Glutamatergic neuron (in vitro differentiated cells): ENCODE data around the gene AMELY. TPM values are rescaled to one million over a fixed set of nuclear protein-coding genes. Genes with fewer than 3 reads are reported as not detected.
"Not testable (repeated sequence)": the region's sequence is repeated elsewhere in the genome, so short reads cannot be mapped to it uniquely, and the experiment has no call there.

ENCODE experiments used
- DNase-seq: peaks from one replicate; pipeline ENCODE4 v3.0.0; 2022
- H3K27ac Mint-ChIP-seq: one replicate; pipeline ENCODE4 v1.8.0; 2020; ENCODE audit warnings: mild to moderate bottlenecking, mixed read lengths, inconsistent platforms; ENCODE audit not compliant: unreplicated experiment
- H3K27me3 Mint-ChIP-seq: one replicate; pipeline ENCODE4 v1.8.0; 2020; ENCODE audit warnings: mild to moderate bottlenecking, moderate library complexity, mixed read lengths, inconsistent platforms; ENCODE audit not compliant: unreplicated experiment
- H3K36me3 Mint-ChIP-seq: one replicate; pipeline ENCODE4 v1.8.0; 2020; ENCODE audit warnings: mild to moderate bottlenecking, mixed read lengths, inconsistent platforms; ENCODE audit not compliant: unreplicated experiment
- H3K4me1 Mint-ChIP-seq: one replicate; pipeline ENCODE4 v1.8.0; 2020; ENCODE audit warnings: mild to moderate bottlenecking, low read depth, mixed read lengths, inconsistent platforms; ENCODE audit not compliant: unreplicated experiment
- H3K4me3 Mint-ChIP-seq: one replicate; pipeline ENCODE4 v1.8.0; 2020; ENCODE audit warnings: mild to moderate bottlenecking, mixed read lengths, inconsistent platforms; ENCODE audit not compliant: unreplicated experiment
- H3K9me3 Mint-ChIP-seq: one replicate; pipeline ENCODE4 v1.8.0; 2020; ENCODE audit warnings: mild to moderate bottlenecking, moderate library complexity, mixed read lengths, inconsistent platforms; ENCODE audit not compliant: unreplicated experiment
- CTCF ChIP-seq: fragments of 200-600 bp; sonication (generic); IDR thresholded peaks from one replicate; pipeline ENCODE4 v1.5.0; 2021; ENCODE audit not compliant: partially characterized antibody, unreplicated experiment
- total RNA-seq: library from RNA; stranded (reverse); fragmentation: NEBNext Ultra II Directional; extraction: Animal tissue kit (Norgen Biotek cat#: 25700); gene quantifications from one replicate; pipeline ENCODE4 v1.2.1, GENCODE V29; 2021; ENCODE audit not compliant: unreplicated experiment

AMELY gene
- total RNA-seq, 1 donor from 2014 or later = not detected

DNA sequence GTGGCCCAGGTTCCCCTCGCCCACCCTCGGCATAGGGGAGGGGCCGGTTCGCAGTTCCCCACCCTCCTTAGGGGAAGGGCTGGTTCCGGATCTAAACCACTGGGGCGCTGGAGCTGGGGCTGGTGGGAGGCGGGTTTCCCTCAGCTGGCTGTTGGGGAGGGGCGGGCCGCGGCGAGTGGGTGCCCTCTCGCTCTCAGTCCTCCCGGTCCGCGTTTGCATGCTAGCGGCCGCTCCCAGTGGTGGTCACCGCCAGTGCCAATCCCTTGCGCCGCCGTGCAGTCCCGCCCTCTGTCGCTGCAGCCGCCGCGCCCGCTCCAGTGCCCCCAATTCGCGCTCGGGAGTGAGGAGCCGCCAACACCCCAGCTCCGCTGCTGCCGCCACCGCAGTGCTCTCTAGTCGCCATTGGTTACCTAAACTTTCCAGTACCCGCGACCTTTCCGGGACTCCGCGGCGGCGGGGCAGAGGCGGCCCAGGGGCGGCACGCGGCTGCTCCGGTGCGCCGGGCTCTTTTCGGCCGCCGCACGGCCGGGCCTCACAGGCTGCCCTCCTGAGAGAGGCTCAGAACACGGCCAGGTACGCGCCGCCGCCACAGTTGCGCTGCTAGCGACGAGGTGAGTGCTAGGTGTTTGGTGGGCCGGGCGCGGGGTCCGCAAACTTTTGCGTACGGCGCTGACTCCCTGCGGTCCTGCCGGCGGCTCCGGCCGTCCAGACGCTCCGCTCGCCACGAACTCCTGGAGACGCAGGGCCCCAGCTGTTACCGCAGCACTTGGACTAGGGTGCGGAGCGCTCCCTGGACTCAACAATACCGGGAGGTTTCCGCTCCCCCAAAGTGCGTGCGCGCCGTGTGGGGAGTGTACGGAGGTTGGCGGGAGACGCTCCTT lies 940 bp downstream of the AMELY start, which contains the start of gene TBL1Y:
Gene TBL1Y (plus strand): TSS at position 326 of the 881 bp plus-strand sequence. CDS start 114,388 bp downstream, outside the sequence.
- Mint-ChIP-seq H3K4me1 (peaks cover 2% of the 10 kb centered on the region), H3K36me3 (no peaks in the 10 kb centered on the region), H3K9me3 (peaks cover 5% of the 10 kb centered on the region), H3K27me3 (no peaks in the 10 kb centered on the region), H3K27ac (peak within 1 kb of the TSS; percentile 76), H3K4me3 (peak within 1 kb of the TSS; percentile 86)
- TF ChIP-seq CTCF = no peak
- DNase-seq = peak; percentile 56

- no peak for TF ChIP-seq CTCF
- H3K27ac Mint-ChIP-seq = no peak overlapping the region
- H3K36me3 Mint-ChIP-seq = no peaks in the 10 kb centered on the region
- H3K27me3 Mint-ChIP-seq = no peaks in the 10 kb centered on the region
- peaks cover 5% of the 10 kb centered on the region for H3K9me3 Mint-ChIP-seq
- DNase-seq = peak; percentile 16
- H3K4me3 Mint-ChIP-seq = peak overlapping the region; percentile 86
- H3K4me1 Mint-ChIP-seq = peaks cover 2% of the 10 kb centered on the region
Observed at GRCh38 chrY:6909856-6910255, 1.7 kb downstream of the AMELY start.

- Mint-ChIP-seq H3K4me1 (peaks cover 2% of the 10 kb centered on the region), H3K4me3 (peak overlapping the region; percentile 86), H3K27ac (peak overlapping the region; percentile 76), H3K27me3 (no peaks in the 10 kb centered on the region), H3K36me3 (no peaks in the 10 kb centered on the region), H3K9me3 (peaks cover 5% of the 10 kb centered on the region)
- no peak for TF ChIP-seq CTCF
- peak; percentile 44 for DNase-seq
Observed at GRCh38 chrY:6909118-6909521, 2.4 kb downstream of the AMELY start.

- not testable (repeated sequence) for H3K27ac Mint-ChIP-seq, H3K4me1 Mint-ChIP-seq, H3K9me3 Mint-ChIP-seq, H3K36me3 Mint-ChIP-seq, H3K27me3 Mint-ChIP-seq, H3K4me3 Mint-ChIP-seq, DNase-seq
Observed at GRCh38 chrY:6908021-6908420, 3.5 kb downstream of the AMELY start.

DNA sequence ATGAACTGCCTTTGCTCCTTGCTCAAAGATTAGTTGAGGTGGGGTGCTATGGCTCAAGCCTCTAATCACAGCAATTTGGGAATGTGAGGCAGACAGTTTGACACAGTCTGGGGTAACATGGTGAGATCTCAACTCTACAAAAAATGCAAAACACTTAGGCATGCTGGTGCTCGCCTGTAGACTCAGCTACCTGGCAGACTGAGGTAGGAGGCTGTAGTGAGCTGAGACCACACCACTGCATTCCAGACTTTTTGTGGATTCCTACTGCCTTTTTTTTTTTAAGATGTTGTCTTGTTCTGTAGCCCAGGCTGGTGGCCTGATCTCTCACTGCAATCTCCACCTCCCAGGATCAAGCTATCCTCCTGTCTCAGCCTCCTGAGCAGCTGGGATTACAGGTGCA lies 4.0 kb downstream of the AMELY start:
- Mint-ChIP-seq H3K4me1 (peaks cover 2% of the 10 kb centered on the region), H3K36me3 (no peaks in the 10 kb centered on the region), H3K9me3 (peaks cover 5% of the 10 kb centered on the region), H3K27me3 (no peaks in the 10 kb centered on the region), H3K4me3 (no peak overlapping the region), H3K27ac (no peak overlapping the region)
- DNase-seq = no peak
- TF ChIP-seq CTCF = no peak

DNA sequence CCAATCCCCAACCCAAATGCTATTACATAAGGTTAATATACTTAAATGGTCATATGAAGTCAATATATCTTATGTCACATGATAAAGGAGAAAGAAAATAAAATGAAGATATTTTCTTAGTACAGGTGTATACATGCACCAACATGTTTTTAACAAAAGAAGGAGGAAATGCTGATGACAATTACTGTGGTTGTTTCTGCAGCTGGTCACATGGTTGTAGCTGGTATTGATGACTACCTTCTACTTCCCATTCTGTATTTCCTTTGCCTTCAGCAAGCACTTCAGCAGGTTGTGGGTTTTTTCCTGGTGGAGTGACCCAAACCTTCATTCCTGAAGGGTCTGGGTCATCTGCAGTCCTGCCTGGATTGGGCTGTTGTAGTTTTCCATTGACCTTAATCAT lies 9.4 kb downstream of the AMELY start:
- not testable (repeated sequence) for H3K27ac Mint-ChIP-seq, H3K27me3 Mint-ChIP-seq, DNase-seq, H3K4me1 Mint-ChIP-seq, H3K4me3 Mint-ChIP-seq, H3K9me3 Mint-ChIP-seq, H3K36me3 Mint-ChIP-seq
